T47D (cell line): Measurements from ENCODE around the gene MRRF.
A peak's percentile ranks its signal among the peaks of the same experiment; 100 is the strongest.

Experiments used
- DNase-seq, 2 experiments: peaks; one replicate each; pipeline versions ENCODE4 v3.0.0 to v3.0.0-alpha.2; 2011 to 2012; ENCODE audit warnings: low read depth in 1 of 2, low spot score in 1 of 2
- JUND ChIP-seq: IDR thresholded peaks from 2 replicates; pipeline ENCODE4 v1.6.1; 2012; ENCODE audit warnings: low read depth
- in situ Hi-C: cut with HindIII; loops from 2 replicates; pipeline ENCODE4 v1.10.0; 2016; ENCODE audit warnings: low sequenced_read_pairs, low pct_unique_long_range_greater_than_20kb

Gene MRRF

DNA sequence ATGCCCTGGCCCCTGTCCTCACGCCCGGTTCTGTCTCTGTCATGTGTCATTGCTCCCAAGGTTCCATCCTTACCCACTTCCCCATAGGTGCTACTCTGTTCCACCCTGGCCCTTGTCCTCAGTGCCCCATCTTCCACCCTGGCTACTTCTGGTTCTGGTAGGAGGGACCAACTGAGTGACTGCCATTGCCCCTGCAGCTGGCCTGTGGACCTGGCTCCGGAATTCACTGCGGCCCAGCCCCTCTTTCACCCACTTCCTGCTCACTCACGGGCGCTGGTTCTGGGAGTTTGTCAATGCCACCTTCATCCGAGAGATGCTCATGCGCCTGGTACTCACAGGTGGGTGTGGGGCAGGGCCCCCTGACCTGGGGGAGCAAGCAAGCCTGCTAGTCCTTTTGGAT, 113.6 kb downstream of the MRRF start:
- in situ Hi-C loops = no loop called here
- DNase-seq = no peak
- no peak for TF ChIP-seq JUND

DNA sequence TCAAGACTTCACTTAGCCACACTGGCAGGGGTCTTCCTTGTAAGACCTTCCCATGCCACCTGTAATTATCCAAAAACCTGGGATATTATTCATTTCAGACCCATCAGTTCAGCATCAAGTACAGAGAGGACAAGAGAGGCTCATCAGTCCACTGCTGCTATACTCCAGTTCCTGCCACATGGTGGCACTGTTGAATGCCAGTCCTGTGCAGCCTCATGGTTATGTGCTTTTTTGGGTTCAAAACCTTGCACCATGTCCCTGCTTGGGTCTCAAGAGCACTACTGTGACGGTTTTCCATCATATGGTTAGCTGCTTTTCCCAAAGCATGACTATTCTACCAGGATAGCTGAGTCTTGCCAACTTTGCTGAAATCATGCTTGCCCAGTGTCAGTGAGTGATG, 114.7 kb downstream of the MRRF start:
- TF ChIP-seq JUND = no peak
- peak in 1 of 2 experiments; percentile 38 for DNase-seq
- in situ Hi-C loops = no loop called here

- TF ChIP-seq JUND = no peak
- no peak for DNase-seq
- in situ Hi-C loops = no loop called here
Measured at GRCh38 chr9:122380293-122380692, 115.6 kb downstream of the MRRF start.
